Measurements from ENCODE around the gene ZNF521.

The ZNF521 gene

DNA sequence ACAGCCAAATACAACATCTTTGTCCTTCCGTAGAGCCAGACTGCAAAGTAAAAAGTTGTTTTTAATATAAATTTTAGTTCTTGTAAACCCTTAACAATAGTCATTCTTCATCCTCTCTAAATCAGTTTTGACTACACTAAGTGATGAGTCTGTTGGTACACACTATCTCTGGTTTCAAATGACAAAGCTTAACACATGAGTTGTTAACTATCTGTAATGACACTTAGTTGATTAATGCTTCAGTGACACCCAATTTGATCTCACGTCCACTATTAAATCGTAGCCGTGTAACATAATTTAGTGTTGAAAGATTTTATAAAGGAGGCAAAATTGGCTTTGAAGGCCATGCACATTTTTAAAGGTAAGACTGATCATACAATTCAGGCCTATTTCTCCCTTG is 181.6 kb downstream of the ZNF521 start:
- DNase-seq (ENCODE audit: low read depth in 1 of 2, low spot score in 1 of 2) = no peak

- no peak for DNase-seq (ENCODE audit: low read depth in 1 of 2, low spot score in 1 of 2)
Measured at GRCh38 chr18:25169701-25170100, 182.3 kb downstream of the ZNF521 start.

DNA sequence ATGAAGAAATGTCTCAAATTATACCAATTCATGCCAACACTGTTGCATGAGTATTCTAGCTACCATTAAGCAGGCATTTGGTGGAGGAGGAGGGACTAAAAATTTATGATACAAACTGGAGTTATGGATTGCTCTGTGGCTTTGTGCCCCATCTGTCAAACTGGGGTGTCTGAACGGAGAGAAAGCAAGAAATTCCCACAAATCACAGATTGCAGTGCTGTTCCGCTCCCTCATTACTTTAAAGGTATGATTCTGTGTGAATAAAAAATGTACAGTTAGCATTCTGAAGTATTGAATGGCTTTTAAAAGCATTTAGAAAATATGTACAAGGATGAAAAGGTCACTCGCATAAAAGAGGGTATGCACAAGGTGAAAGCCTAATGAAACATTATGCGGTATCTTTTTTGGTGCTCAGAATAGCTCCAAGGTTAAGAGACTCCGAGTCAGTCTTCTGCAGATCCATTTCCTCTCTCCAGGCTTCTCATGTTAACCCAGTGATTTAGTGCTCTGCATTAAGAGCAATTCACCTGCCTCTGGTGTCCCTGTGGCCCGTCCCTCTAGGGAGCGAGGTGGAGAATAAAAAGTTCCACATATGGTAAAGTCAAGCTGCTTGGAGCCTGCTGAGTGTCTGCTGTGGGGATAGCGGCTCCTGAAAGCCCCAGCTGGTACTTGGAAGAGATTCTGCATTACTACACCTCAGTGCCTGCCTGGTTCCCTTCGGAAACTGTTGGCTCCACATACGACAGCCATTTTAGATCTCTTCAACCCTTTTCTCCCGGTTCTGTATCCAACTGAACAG is 184.2 kb downstream of the ZNF521 start:
- no peak for DNase-seq (ENCODE audit: low read depth in 1 of 2, low spot score in 1 of 2)

DNA sequence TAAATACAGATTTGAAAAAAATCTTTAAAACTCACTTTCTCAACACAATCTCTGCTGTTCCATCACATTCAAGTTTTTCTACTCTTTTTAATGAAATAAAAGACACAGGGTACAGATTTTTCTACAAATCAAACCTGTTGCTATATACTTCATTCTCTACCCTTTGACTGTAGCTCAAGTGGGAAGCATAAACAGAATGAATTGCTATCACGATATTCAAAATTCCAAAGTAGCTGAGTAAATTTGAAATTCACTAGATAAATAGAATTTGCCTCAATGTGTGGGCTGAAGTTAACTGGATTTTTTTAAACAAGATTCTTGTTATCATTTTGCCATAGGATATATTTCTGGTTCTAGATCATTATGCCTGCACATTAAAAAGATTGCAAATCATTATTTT is 185.9 kb downstream of the ZNF521 start:
- DNase-seq (ENCODE audit: low read depth in 1 of 2, low spot score in 1 of 2) = no peak

- DNase-seq (ENCODE audit: low read depth in 1 of 2, low spot score in 1 of 2) = no peak
Measured at GRCh38 chr18:25164848-25165811, 186.8 kb downstream of the ZNF521 start.

DNA sequence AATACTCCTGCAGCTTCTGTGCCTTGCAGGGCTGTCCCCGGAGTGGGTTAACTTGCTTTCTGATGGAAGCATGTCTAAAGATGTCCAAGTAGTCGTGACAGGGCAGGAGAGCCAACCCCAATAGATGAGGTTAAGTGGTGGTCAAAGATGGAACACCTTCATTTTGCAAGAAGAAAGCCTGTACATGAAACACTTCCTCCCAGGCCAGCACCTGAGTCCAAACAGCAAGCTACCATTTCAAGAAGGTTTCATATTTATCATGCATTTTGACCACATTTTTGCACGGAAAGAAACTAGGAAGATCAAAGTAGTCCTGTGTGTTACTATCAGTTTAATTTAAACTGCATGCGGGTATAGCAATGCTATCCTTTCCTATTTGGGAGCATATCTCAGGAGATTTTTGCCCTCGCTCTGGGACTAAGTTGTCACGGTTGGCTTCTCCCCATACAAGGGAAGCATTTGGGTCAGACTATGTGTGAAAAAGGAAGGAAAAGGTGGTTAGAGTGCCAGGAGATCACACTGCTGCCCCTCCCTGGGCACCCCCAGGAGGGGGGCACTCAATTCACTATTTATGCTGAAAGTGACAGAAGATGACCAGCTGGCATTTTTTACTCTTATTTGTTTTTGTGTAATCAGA is 187.6 kb downstream of the ZNF521 start:
- no peak for DNase-seq (ENCODE audit: low read depth in 1 of 2, low spot score in 1 of 2)

DNA sequence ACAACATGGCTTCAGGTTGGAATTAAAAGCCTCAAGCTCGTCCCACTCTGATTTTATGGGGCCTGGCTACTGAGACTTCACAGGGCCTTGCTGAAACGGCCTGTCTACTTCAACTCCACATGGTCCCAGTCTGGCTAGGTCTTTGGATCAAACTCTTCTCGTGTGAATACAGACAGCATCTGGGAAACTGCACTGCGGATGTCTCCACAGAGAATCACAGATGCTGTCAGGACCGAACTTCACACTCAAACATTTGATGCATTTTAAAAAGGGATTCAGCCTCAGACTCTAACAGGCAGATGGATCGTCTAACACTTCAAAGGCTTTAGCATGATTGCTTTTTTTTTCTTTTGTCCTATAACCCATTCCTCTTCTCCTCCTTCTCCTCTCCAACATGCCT is 198.5 kb downstream of the ZNF521 start:
- DNase-seq (ENCODE audit: low read depth in 1 of 2, low spot score in 1 of 2) = no peak

DNA sequence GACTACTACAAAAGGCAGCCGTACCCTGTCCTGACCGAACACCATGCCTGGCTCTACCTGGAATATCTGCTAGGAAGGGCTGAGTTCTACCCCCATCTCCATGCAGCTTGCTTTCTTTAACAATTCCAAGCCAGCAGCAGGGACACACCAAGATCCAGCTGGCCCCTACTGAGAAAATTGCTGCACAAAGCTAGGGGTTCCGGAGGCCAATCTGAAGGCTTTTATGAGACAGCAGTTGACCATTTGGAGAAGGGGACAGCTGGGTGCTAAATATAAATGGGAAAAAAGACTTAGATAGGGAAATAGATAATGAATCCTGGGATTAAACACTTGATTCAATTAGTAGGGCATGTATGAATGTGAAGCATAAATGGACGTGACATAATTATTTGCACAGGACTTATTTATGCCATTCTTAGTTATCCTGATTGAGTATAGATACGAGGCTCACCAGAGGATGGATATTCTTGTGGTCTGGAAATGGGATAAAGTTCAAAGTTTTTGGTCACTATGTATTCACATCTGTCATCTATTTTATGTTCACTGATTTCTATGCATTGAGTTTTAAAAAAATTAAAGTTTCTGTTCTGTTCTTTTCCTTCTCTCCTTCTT is 204.0 kb downstream of the ZNF521 start:
- no peak for DNase-seq (ENCODE audit: low read depth in 1 of 2, low spot score in 1 of 2)

- DNase-seq (ENCODE audit: low read depth in 1 of 2, low spot score in 1 of 2) = no peak
Measured at GRCh38 chr18:25146512-25146910, 205.5 kb downstream of the ZNF521 start.

GRCh38 chr18:25145731-25146511 is 206.0 kb downstream of the ZNF521 start:
- DNase-seq (ENCODE audit: low read depth in 1 of 2, low spot score in 1 of 2) = no peak

GRCh38 chr18:25144820-25145219 is 207.1 kb downstream of the ZNF521 start:
- DNase-seq (ENCODE audit: low read depth in 1 of 2, low spot score in 1 of 2) = no peak

- DNase-seq (ENCODE audit: low read depth in 1 of 2, low spot score in 1 of 2) = no peak
Measured at GRCh38 chr18:25141886-25142285, 210.1 kb downstream of the ZNF521 start.

GRCh38 chr18:25141399-25141798 is 210.6 kb downstream of the ZNF521 start:
- no peak for DNase-seq (ENCODE audit: low read depth in 1 of 2, low spot score in 1 of 2)

DNA sequence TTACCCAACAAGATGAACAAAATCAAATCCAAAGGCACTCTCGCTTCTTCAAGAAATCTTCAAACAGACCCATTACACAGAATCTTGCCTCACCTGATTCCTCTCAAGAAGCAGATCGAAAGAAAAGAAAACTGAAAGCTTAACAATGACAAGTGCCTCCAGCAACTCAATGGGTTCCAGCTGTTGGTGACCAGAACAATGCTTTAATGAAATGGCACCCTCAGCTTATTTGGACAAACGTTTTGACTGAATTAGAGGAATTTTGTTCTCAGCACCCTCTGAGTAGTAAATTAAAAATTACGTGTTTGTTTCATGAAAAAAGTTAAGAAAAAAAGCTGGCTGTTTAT is 211.0 kb downstream of the ZNF521 start:
- no peak for DNase-seq (ENCODE audit: low read depth in 1 of 2, low spot score in 1 of 2)

DNA sequence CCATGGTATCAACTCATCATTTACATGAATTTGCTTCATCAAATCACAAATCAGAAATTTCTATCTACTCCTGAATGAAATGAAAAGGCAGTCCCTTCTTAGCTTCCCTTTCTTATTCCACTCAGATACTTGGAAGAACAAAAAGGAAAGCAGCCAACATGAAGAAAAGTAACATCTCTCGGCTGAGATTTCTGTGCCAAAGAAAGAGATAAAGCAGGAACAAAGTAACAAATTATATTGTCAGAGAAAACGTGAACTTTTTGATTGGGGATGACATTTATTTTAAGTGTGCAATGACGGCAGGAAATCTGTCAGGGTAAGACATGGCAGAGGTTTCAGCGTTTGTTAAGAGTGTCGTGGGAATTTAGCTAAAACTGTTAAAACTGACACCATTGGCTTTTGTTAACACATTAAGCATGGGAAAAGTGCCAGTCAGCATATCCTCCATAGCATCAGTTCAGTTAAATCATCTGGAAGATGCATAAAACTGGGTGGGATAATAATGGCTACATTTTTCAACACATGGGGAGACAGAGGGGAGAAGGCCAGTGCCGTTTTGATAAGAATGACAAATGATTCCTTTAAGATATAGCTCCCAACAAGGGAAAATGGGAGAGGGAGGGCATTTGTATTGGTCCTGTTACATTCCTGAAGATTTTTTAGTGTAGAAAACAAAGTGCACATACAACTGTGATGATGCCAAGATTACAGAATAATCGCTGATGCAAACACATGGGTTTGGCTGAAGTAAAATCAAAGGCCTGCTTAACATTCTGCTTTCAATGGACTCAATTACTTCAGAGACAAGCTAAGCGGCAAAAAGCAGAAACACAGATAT is 211.6 kb downstream of the ZNF521 start:
- no peak for DNase-seq (ENCODE audit: low read depth in 1 of 2, low spot score in 1 of 2)

GRCh38 chr18:25137197-25137472 is 214.8 kb downstream of the ZNF521 start:
- DNase-seq (ENCODE audit: low read depth in 1 of 2, low spot score in 1 of 2) = no peak

DNA sequence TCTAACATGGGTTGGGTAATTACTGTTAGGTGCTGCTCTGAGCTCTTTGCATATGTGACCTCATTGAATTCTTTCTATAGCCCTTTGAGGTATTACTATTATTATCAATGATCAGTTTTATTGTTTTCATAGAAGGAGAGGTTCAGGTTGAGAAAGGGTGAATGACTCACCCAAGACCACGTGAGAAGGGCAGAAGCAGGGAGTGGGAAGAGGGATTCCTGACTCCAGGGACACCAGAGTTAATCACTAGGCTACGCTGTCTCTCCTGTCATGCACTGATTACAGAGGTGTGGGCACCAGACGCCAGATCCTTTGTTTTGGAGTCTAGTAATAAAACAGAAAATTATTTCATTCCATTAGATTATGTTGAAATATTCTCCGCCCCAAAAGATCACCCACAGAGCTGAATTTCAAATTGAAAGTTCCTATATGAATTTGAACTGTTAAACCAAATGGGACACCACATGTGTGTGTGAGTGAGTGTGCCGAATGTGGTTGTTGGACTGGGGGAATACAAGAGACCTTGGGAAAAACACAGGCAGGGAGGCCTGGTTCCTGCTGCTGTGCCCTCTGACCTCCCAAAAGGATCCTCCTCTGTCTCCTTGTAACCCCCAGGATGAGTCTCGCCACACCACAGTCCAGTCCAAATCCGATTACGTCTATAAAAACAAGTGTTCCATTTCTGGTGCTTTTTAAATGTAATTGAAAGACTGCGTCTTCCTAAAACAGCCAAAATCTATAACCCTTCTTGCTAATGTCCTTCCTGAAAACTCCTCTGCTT is 215.4 kb downstream of the ZNF521 start:
- no peak for DNase-seq (ENCODE audit: low read depth in 1 of 2, low spot score in 1 of 2)

GRCh38 chr18:25134861-25135260 is 217.1 kb downstream of the ZNF521 start:
- no peak for DNase-seq (ENCODE audit: low read depth in 1 of 2, low spot score in 1 of 2)

DNA sequence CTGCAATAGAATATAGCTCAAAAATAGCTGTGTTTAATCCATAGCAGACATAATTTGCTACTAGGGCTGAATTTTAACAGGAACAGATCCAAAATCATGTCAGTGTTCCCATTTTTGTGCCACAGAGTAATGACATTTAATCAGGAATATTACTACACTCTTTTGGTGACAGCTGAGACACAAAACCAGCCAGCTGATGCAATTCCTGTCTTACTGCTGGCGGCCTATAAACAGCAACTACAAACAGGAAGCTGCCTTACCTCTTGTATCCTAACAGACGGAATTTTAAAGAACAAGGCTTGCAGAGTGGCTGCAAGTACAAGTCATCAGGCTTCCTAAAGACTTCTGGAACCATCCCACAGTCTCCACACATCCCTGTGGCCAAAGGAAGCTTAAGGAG is 218.1 kb downstream of the ZNF521 start:
- no peak for DNase-seq (ENCODE audit: low read depth in 1 of 2, low spot score in 1 of 2)
